Ovary (tissue), 9 donors: Measurements from ENCODE around the gene CCDC110. TPM values are rescaled to one million over a fixed set of nuclear protein-coding genes. Genes with fewer than 3 reads are reported as not detected.

Experiments used
- DNase-seq, 5 donors: peaks; one replicate each; pipeline ENCODE4 v3.0.0-alpha.2; 2019 to 2020
- H3K27ac ChIP-seq, 2 donors: fragments of 200-600 bp; one replicate each; pipeline versions ENCODE4 v1.5.1 to v1.8.0; 2019 to 2022
- H3K27me3 ChIP-seq: fragments of 200-600 bp; one replicate; pipeline ENCODE4 v1.8.0; 2022
- H3K36me3 ChIP-seq: fragments of 200-600 bp; sonication (generic); one replicate; pipeline ENCODE4 v1.5.1; 2019
- H3K4me1 ChIP-seq: one replicate; pipeline ENCODE4 v1.8.1; 2013; ENCODE audit warnings: mild to moderate bottlenecking, moderate library complexity; ENCODE audit not compliant: insufficient read depth
- H3K4me3 ChIP-seq: fragments of 200-600 bp; sonication (generic); one replicate; pipeline ENCODE4 v1.5.1; 2017
- H3K9me3 ChIP-seq, 2 donors: fragments of 200-600 bp in 1 of 2; sonication (generic) in 1 of 2; one replicate each; pipeline versions ENCODE4 v1.5.1 to v1.8.1; 2013 to 2019; ENCODE audit warnings: mild to moderate bottlenecking in 1 of 2, moderate library complexity in 1 of 2
- CTCF ChIP-seq, 3 donors: fragments of 450-650 bp in 2 of 3; fragments of 200-600 bp in 1 of 3; IDR thresholded peaks; one replicate each; pipeline versions ENCODE4 v1.5.1 to v1.8.0; 2016 to 2022; ENCODE audit warnings: antibody characterized with exemption in 3 of 3, mild to moderate bottlenecking in 1 of 3
- EP300 ChIP-seq: sonication (generic); formaldehyde crosslinking; IDR thresholded peaks from one replicate; pipeline ENCODE4 v1.6.1; 2017; ENCODE audit warnings: antibody characterized with exemption
- POLR2A ChIP-seq: fragments of 450-650 bp; IDR thresholded peaks from one replicate; pipeline ENCODE4 v1.6.1; 2017; ENCODE audit warnings: antibody characterized with exemption, mild to moderate bottlenecking, moderate library complexity
- WGBS, 3 donors: extraction: QIAGEN DNeasy Blood & Tissue Kit in 1 of 3; methylation state at CpG; one replicate each; pipeline versions ENCODE4 v1.1.5 to v1.1.7; 2013 to 2017; 5-methylcytosine and 5-hydroxymethylcytosine counted together
- intact Hi-C, 4 donors: fragments of 100-400 bp; cut with DNase I; formaldehyde crosslinking; loops; one replicate each; pipeline versions ENCODE4 v1.11.0 to v1.15.1; 2022 to 2023
- polyA plus RNA-seq, 2 donors: library from polyadenylated mRNA; stranded (reverse); fragments of 200-250 nt in 1 of 2; fragments of 350-450 nt in 1 of 2; fragmentation: Illumina TruSeq in 1 of 2; extraction: RNeasy Lipid Tissue Mini Kit (QIAGEN cat#74804) in 1 of 2; gene quantifications; one replicate each; pipeline ENCODE4 v1.2.3, GENCODE V29; 2013 to 2014
- total RNA-seq, 7 donors: library from RNA; depleted of rRNA in 2 of 7; stranded (reverse); fragments of >200 nt in 2 of 7; fragmentation: NEBNext Ultra II Directional in 3 of 7; extraction: Animal tissue kit (Norgen Biotek cat#: 25700) in 3 of 7; gene quantifications; one replicate each; pipeline versions ENCODE4 v1.1.0 to v1.2.4, GENCODE V29; 2016 to 2023
- donor health status: DM: no; HTN: no; CAD: no; lungs with moderate emphysema.
- donor health status: DM: no; HTN: no; CAD: no.
- donor health status: Bipolar disorder and iron deficiency.
- donor health status: DM: yes; HTN: yes; CAD: no.
- donor health status: DM: no; HTN: no; CAD: no.
- donor health status: DM: yes; HTN: yes; CAD: no.

CCDC110 gene
- total and polyA plus RNA-seq, 9 donors, result 1.8 to 6.4 (median 3.2) TPM

- H3K36me3 ChIP-seq, result no peaks in the 10 kb centered on the region
- H3K4me3 ChIP-seq, result no peak overlapping the region
- WGBS, 3 donors, result 95 to 98% (median 97%) methylated on average over 8 of the region's 8 CpGs
- no peaks in the 10 kb centered on the region for H3K9me3 ChIP-seq
- no peak overlapping the region for H3K27ac ChIP-seq
- intact Hi-C loops, result no loop called here
- DNase-seq, result no peak
- no peaks in the 10 kb centered on the region for H3K4me1 ChIP-seq
- H3K27me3 ChIP-seq, result no peaks in the 10 kb centered on the region
- TF ChIP-seq POLR2A (no peak), EP300 (no peak), CTCF (IDR thresholded peaks at IDR 0.05) (no peak)
Measured at GRCh38 chr4:185461565-185461964, 10.0 kb downstream of the CCDC110 start.

GRCh38 chr4:185457136-185457535, 14.4 kb downstream of the CCDC110 start:
- TF ChIP-seq CTCF (IDR thresholded peaks at IDR 0.05) (no peak), EP300 (no peak), POLR2A (no peak)
- 44 to 53% (median 45%) methylated on average over 3 of the region's 3 CpGs for WGBS, 3 donors

GRCh38 chr4:185456131-185456530, 15.4 kb downstream of the CCDC110 start:
- TF ChIP-seq POLR2A (no peak), EP300 (no peak), CTCF (IDR thresholded peaks at IDR 0.05) (no peak)
- Histone ChIP-seq H3K36me3 (no peaks in the 10 kb centered on the region), H3K27ac (no peak overlapping the region), H3K9me3 (no peaks in the 10 kb centered on the region), H3K27me3 (no peaks in the 10 kb centered on the region), H3K4me3 (no peak overlapping the region), H3K4me1 (no peaks in the 10 kb centered on the region)
- intact Hi-C loops, result no loop called here
- WGBS, 3 donors, result 44 to 75% (median 47%) methylated on average over 2 of the region's 2 CpGs
- DNase-seq, result no peak

More at GRCh38 chr4:185457136-185457535, 14.4 kb downstream of the CCDC110 start:
- Histone ChIP-seq H3K4me3 (no peak overlapping the region), H3K27me3 (no peaks in the 10 kb centered on the region), H3K27ac (no peak overlapping the region), H3K4me1 (no peaks in the 10 kb centered on the region), H3K9me3 (no peaks in the 10 kb centered on the region), H3K36me3 (no peaks in the 10 kb centered on the region)
- DNase-seq, result no peak
- intact Hi-C loops, result no loop called here

- no peak overlapping the region for H3K27ac ChIP-seq
- H3K27me3 ChIP-seq, result no peaks in the 10 kb centered on the region
- no peak overlapping the region for H3K4me3 ChIP-seq
- no peaks in the 10 kb centered on the region for H3K4me1 ChIP-seq
- DNase-seq, result no peak
- H3K36me3 ChIP-seq, result no peaks in the 10 kb centered on the region
- intact Hi-C loops, result no loop called here
- H3K9me3 ChIP-seq, result no peaks in the 10 kb centered on the region
- TF ChIP-seq CTCF (IDR thresholded peaks at IDR 0.05) (no peak), POLR2A (no peak), EP300 (no peak)
- WGBS, 3 donors, result 93 to 99% (median 97%) methylated on average over 2 of the region's 2 CpGs
Measured at GRCh38 chr4:185445209-185445608, 26.3 kb downstream of the CCDC110 start.
